ENCODE measurements around the gene POMT2.

Gene POMT2

DNA sequence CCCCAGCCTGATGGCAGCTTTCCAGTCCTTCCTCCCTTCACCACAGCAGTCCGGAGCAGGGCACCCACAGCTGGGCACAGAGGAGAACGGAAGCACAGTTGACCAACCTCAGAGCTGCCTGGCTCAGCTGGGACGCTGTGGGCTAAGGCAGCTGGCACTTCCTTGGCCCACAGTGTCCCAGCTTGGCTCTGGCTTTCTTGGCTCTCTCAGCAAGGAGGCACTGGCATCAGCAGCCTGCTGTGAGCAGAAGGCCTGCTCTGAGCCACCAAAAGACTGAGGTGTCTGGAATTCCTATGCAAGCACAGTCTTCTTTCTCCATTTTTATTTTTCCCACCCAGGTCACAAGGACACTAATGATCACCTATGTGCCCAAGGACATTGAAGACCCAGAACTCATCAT is 82.3 kb downstream of the POMT2 start:
- no peak for DNase-seq (ENCODE audit: low spot score)

- DNase-seq (ENCODE audit: low spot score): no peak
Measured at GRCh38 chr14:77236814-77237213, 83.9 kb downstream of the POMT2 start.

DNA sequence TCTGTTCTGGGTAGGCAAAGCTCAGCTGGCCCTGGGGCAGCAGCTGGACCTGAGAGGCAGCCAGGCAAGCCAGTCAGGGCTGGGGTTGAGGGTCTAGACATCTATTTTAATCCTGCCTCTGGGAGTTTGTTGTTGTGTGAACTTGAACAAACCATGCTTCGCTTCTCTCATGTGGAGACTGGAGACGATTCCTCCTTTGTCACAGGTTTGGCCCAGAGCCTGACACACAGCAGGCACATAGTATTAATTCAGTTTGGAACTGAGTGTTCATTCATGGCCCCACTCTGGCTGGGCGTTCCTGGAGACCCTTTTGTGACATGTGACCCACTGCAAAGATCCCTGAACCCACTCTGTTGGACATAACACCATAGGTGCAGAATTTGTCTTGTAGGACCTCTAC is 89.0 kb downstream of the POMT2 start:
- no peak for DNase-seq (ENCODE audit: low spot score)

DNA sequence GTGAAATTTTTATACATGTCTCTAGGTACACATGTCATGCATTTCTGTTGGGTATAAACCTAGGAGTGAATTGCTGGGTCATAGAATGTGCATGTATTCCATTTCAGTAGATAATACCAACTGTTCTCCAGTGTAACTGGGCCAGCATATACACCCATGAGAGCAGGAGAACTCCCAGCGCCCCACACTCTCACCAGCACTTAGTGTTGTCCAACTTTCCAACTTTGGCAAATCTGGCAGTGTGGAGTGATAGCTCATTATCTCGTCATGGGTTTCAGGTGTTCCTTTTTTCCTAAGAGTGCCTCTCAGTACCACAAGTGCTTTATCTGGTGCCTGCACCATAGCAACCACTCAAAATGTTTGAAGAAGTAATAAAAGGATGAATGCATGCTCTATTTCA is 89.8 kb downstream of the POMT2 start:
- DNase-seq (ENCODE audit: low spot score): no peak

DNA sequence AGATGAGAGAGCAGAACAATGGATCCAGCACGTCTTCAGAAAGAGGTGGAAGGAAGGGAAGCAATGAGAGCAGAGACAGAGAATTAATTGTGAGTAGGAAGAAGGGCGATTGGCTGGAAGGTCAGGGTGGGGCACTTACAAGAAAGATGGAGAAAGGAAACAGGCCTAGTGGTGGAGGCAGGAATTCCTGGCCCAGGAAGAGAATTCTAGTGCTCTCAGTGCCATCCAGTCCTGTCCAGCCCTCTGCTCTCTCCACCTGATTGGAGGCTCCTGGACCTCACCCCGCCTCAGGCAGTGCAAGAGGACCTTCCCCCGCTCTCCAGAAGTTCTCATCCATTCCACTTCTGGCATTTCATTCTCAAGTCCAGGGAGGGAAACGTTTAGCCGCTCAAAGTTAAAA is 92.6 kb downstream of the POMT2 start:
- DNase-seq (ENCODE audit: low spot score): no peak

DNA sequence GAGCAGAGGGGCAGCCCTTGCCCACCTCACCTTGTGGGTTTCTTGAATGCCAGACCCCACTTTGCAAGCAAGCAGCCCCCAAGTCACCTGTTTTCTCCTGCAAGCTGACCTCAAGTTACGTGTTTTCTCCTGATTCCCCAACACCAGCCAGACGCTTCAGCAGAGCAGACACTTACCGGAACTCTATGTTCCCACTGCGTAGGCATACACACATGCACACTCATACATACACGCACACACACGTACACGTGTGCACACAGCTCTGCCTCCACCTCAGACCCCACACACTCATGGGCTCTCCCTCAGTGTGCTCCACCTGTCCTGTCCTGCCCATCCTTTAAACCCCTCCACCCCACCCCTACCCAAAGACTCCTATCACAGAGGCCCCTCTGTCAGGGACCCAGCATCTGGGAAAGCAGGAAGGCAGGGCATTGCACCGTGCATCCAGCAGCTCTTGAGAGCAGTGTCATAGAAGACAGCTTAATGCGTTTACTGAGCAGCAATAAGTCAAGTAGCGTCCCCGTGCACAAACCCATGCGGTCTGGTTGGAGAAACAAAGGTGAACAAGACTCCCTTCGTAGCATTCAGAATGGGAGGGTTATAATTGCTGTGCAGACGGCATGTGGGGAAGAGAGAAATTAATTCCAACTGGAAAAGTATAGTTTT is 94.7 kb downstream of the POMT2 start:
- DNase-seq (ENCODE audit: low spot score): no peak

DNA sequence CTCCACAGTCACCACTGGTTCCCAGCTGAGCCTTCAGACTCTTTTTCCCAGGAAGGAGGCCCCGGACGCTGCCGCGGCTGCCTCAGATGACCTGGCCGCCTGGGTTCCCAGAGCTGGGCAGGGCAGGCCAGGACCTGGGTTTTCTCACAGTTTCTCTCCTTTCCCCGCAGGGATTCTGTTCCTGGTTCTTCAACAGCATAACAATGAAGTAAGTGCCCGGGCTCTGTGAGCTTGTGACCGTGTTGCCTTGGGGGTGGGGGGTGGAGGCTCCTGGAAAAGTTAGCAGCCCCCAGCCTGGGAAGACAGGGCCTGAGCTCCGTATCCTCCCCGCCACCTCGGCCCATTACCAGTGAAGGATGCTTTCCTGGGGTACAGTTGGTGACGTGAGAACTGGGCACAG is 95.4 kb downstream of the POMT2 start:
- no peak for DNase-seq (ENCODE audit: low spot score)
